COLO668 (cell line): Measurements from ENCODE around the gene DPYSL5.
"Not testable (repeated sequence)": the region's sequence is repeated elsewhere in the genome, so short reads cannot be mapped to it uniquely, and the experiment has no call there.

Source experiments
- DNase-seq: peaks from one replicate; lab custom pipeline; 2025; ENCODE audit not compliant: unreplicated experiment; lab: John Stamatoyannopoulos, UW

DPYSL5 gene, protein sequence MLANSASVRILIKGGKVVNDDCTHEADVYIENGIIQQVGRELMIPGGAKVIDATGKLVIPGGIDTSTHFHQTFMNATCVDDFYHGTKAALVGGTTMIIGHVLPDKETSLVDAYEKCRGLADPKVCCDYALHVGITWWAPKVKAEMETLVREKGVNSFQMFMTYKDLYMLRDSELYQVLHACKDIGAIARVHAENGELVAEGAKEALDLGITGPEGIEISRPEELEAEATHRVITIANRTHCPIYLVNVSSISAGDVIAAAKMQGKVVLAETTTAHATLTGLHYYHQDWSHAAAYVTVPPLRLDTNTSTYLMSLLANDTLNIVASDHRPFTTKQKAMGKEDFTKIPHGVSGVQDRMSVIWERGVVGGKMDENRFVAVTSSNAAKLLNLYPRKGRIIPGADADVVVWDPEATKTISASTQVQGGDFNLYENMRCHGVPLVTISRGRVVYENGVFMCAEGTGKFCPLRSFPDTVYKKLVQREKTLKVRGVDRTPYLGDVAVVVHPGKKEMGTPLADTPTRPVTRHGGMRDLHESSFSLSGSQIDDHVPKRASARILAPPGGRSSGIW

DNA sequence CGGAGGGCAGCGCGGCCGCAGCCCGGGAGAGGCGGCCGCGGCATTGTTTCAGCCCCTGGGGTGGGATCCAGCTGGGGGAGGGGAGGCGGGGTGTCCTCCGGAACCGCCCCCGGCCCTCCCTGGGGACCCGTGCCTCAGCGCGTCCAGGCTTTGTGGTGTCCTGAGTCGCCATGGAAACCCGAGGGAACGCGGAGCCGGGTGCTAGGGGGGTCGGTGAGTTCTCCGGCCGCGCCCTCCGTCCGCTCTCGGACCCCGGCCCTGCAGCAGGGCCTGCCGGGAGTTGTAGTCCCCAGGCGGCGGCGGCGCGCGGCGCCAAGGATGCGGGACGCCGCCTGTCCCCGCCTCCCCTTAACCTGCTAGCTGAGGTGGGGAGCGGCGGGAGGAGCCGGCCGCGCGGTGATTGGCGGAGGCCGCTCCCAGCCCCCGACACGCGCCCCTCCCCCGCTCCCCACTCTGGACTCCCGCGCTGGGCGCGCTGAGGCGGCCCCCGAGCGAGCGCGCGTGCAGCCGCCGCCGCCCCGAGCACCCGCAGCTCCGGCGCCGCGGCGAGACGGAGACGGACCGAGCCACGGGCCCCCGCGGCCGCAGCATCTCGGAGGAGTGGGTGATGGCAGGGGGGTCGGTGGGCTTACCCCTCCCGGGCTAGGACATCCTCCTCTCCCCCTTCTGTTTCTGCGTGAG is at the start of gene DPYSL5:
TSS of gene DPYSL5 (plus strand) at position 478 of the 681 bp plus-strand sequence. CDS start 50,368 bp downstream, outside the sequence.
- DNase-seq = peak; percentile 54

DNA sequence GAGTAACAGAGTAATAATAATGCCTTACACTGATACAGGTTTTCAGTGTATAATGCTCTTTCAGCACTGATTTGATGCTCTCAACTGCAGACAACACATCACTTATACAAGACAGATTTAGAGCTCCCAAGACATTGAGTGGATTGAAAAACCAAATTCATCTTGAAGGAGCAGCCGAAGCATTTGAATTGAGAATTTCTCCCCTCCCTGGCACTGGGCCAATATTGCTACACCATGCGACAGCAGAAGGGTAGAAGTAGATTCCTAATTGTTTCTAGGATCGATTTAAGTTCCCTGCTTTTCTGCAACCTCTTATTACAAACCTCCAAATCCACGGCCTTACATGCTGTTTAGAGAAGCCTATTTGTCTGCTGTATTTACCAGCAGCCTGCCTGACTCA is 46.6 kb upstream of the DPYSL5 start:
- DNase-seq = no peak

DNA sequence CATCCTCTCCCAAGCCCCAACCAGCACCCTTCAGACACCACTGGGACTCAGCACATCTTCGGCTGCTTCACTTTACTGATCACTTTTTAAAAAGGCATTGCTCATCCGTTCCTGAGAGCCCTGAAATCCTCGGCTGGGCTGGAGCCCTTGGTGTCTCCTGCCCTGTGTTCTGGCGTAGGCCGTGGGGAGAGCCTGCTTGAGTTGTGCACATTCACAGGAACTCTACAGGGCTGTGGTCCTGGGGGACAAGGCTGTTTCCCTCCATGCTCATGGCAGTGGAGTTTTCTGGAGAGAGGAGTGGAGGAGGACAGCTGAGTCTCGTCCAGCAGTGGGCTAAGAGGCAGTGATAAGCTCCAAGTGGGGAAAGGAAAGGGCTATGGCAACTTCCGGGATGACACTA is 46.1 kb upstream of the DPYSL5 start:
- no peak for DNase-seq

DNA sequence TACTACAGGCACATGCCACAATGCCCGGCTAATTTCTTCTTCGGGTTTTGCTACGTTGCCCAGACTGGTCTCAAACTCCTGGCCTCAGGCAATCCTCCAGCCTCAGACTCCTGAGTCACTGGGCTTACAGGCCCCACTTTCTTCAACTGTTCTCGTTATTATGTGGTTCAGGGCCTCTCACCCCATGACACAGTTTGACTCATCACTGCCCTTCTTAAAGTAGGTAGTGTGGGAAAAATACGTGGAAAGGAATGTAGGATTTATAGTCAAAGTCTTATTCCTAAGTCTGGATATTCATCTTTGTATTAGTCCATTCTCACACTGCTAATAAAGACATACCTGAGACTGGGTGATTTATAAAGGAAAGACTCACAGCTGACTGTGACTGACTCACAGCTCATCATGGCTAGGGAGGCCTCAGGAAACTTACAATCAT is 42.7 kb upstream of the DPYSL5 start:
- no peak for DNase-seq

DNA sequence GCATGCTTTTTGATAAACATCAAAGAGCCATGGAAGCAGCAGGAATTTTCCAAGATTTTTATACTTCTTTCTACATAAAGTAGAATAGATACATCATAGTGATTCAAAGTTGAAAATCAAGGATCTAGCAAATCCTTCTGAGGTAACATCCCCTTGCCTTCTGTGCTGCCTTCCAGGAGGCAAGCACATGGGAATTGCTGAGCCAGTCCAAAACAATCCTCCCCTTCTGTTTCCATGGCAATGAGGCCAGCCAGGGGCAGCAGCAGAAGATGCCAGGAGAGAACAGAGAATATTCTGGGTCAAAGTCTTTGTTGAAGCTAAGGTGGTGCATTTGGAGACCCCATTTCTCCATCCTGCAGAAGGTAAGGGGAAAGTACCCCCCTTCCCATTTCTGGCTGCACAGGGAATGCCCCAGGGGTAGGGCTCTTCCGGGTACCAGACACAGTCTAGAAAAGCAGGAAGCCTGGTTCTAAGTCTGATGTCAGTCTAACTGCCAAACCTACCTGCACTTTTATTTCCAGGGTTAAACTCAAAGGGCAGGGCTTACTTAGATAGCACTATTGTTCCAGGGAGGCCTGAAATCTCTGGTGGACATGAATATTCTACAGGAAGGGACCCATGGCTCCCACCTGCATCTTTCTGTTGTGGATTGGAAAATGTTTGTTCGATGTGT is 40.0 kb upstream of the DPYSL5 start:
- DNase-seq = no peak

DNA sequence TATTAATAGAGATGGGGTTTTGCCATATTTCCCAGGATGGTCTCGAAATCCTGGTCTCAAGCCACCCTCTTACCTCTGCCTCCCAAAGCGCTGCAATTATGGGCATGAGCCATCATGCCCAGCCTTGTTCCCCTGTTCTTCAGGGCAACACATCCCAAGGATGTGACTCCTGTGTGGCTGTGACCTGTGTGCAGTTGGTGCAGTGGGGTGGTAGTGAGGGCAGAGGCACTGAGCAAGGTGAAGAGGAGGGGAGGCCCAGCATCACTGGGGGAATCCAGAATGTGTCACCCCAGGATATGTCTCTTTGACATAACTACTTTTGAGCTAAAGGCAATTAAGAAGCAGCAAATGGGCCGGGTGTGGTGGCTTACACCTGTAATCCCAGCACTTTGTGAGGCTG is 38.7 kb upstream of the DPYSL5 start:
- no peak for DNase-seq

DNA sequence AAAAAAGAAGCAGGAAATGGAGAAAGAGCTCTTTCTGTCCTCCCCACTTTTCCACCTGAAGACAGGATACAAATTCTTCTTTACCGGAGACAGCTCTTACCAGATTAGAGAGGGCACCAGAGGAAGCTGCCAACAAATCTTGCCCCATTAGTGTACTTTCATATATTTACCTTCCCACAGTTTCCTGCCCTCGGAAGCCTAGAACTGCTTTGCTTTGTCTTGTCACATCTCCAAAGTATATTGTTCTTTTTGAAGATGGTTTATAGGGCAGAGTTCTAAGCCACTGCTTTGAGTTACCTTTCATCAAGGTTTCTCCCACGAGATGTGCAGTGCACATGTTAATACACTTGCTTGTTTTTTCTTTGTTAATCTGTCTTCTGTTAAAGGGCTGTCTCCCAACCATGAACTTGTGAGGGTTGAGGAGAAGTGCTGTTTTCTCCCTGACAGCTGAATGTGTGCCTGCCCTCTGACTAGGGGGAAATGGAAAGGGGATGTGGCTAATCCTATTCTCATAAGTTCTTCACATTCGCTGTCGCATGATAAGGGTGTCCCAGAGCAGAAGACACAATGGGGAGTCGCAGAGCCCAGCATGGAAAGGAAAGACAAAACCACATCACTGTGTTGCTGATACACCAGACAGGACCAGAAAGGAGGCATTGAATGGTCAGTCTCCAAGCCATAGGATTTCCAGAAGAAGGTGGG is 37.9 kb upstream of the DPYSL5 start:
- DNase-seq = no peak

DNA sequence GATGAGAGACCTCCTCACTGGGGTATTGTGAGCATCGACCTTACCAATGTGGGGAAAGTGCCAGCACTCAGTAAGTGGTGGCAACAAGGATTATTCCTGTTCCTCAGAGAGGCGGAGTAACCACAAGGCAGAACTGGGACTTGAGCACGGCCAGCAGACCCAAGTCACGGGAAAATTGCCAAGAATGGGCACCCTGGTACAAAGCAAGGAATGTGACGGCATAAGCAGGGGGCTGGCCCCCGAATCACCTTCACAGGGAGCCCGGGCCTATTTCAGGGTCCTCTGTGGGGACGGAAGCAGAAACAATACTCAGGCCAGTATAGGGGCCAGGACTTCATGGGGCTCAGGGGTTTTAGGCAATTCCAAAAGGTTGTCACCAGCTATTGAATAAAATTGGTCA is 36.7 kb upstream of the DPYSL5 start:
- no peak for DNase-seq

DNA sequence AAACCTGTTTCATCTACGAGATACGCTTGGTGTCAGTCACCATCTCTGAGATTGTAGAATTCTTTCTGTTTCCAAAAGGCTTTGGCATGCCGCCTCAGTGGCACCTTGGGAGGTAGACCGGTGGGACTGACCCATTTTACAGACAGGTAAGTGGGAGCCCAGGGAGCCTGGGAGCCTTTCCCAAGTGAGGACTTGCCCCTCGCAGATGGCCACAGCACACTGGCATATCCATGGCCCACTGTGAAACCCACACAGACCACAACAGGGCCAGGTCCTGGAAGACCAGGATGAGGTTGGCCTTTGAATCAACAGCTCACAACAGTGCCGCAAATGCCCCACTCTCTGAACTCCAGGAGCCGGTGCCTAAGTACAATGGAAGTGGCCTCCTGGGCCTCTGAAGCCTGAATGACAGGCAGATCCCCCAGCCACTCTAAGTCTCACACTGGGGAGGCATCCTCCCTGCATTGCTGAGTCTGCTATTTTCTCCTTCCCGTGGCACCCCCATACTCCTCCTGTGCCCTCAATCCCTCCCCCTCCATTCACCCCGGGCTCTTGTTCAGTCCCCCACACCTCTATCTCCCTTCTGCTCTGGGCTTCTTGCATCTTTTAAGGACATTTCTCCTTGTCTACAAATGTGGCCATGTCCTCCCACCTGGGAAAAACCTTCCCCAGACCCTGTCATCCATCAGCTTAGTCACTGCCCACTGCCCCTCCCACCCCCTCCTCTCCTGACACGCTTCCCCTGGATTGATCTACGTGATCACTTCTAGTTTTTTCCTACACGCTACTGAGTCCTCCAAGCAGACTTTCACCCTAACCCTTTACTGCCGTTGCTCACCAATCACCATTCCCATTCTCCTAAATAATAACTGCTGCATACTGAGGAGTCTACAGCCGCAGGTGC is 35.9 kb upstream of the DPYSL5 start:
- no peak for DNase-seq

DNA sequence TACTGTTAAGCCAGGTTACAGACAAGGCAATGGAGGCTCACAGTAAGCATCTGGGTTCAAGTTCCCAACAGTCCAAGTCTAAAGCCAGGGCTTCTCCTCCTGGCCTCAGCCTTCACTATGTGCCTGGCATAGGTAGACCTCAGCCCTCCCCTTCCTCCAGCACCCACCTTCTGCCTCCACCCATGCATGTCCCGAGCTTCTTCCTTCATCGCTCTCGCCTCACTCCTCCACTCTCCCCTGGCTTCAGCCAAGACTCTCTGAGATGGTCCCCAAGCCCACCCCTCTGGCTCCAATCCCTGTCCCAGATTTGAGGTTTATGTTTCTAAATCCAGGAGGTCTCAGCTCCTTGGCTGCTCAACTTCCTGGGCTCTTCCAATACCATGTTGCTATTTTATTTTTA is 35.2 kb upstream of the DPYSL5 start:
- no peak for DNase-seq

DNA sequence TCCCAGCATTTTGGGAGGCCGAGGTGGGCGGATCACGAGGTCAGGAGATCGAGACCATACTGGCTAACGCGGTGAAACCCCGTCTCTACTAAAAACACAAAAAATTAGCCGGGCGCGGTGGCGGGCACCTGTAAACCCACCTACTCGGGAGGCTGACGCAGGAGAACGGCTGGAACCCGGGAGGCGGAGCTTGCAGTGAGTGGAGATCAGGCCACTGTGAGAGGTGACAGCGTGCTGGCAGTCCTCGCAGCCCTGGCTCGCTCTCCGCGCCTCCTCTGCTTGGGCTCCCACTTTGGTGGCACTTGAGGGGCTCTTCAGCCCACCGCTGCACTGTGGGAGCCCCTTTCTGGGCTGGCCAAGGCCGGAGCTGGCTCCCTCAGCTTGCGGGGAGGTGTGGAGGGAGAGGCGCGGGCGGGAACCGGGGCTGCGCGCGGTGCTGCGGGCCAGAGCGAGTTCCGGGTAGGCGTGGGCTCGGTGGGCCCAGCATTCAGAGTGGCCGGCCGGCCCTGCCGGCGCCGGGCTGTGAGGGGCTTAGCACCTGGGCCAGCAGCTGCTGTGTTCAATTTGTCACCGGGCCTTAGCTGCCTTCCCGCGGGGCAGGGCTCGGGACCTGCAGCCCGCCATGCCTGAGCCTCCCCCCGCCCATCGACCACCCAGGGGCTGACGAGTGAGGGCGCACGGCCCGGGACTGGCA is 33.7 kb upstream of the DPYSL5 start:
- DNase-seq = not testable (repeated sequence)

DNA sequence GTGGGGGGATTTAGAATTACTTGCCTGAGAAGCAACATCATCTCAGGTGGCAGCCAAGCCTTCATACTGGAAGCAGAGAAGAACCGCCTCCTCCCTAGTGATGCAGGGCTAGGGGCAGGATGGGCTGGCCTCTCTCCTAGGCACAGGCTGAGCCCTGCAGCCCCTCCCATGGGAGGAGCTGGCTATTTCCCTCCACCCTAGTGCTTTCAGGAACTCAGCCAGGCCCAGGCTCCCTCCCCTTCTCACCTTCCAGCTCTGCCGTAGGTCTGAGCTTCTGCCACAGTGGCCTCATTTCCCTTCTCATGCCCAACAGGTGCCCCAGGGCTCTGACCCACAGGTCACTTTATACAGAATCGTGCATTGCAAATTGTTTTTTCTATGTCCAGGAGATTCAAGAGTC is 31.0 kb upstream of the DPYSL5 start:
- DNase-seq = no peak

DNA sequence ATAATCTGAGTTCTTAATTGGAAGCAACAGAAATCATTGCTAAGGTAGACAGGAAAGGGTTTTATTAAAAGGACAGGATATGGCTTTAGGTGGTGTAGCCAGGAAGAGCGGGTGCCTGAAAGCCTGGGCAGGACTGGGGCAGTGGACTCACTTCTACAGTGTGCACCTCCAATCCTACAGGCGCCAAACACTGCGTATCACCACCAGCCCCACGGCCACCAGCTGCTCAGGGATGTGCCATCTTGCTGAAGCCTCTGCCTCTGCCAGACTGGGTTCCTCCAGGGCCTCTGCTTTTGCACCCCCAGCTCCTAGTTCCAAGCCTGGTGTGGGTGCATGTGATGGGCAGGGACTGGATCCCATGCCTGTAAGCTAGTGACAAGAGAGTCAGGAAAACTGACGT is 29.7 kb upstream of the DPYSL5 start:
- no peak for DNase-seq

DNA sequence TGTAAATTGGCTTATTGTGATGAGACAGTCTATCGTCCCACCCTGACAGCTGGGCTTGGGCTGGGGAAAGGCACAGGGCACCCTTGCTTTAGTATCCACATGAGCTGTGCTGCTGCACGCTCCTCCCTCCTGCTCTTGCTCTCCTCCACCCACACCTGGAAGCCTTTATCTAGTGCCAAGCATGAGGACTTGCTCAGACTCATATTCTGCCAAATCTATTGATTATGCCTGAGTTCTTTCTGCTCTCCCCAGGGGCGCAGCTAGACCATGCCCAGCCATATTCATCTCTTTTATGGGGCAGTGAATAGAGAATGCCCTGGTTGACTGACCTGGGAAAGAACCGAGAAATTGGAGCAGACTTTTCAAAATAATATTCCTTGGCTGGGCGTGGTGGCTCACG is 29.0 kb upstream of the DPYSL5 start:
- no peak for DNase-seq

DNA sequence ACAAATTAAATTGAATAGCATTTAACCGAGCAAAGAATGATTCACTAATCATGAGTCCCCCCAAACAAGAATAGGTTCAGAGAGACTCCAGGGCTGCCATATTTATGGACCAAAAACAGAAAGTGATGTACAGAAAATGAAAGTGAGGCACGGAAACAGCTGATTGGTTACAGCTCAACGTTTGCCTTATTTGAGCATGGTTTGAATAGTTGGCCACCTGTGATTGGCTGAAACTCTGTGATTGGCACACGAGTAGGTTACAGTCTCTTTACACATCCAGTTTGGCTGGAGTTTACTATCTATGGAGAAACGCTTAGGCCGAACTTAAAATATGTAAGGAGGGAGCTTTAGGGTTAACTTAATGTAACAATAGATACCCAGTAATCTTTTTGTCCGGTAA is 27.0 kb upstream of the DPYSL5 start:
- no peak for DNase-seq

DNA sequence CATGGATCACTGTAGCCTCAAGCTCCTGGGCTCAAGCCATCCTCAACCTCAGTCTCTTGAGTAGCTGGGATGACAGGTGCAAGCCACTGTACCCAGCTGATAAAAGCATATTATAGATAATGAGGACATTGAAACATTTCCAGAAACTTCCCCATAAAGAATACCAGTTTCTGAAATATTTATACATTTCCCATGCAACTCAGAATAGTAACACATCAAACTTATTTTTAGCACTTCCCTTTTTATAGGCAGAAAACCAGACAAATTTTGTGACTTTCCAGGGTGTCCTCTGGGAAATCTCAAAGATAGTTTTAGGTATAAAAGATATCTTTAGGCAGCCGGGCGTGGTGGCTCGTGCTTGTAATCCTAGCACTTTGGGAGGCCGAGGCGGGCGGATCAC is 25.1 kb upstream of the DPYSL5 start:
- DNase-seq = no peak

DNA sequence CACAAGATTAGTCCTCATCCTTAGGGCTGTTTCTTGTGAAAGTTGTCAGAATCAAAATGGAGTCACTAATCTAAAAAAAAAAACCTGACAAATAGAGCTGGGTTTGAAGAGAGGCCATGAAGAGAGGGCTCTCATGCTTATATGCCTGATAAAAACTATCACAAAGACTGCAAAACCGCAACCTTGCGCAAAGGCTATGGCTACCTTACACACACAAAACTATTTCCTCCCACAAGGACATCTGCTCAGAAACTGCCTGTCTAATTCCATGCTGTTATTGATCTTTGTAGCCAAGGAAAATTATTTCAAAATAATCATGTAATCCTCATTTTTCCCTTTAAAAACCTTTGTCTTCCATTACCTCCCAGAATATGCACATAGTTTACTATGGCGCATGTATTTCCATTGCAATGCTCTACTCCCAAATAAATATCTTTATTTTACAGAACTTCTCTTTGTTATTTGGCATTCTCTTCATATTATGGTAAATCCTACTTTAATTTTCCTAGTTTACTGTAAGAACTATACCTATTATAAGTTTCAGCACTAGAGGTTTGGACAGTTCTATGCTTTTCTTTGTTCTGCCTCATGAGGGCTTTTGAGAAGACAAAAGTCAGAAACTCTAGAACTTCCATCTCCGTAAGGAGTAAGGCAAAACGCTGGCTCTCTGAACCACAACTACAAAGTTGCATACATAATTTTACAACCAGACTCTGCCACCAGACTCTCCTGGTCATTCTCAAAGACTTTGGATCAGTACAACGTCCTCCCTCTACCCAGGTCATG is 9.6 kb upstream of the DPYSL5 start:
- no peak for DNase-seq

DNA sequence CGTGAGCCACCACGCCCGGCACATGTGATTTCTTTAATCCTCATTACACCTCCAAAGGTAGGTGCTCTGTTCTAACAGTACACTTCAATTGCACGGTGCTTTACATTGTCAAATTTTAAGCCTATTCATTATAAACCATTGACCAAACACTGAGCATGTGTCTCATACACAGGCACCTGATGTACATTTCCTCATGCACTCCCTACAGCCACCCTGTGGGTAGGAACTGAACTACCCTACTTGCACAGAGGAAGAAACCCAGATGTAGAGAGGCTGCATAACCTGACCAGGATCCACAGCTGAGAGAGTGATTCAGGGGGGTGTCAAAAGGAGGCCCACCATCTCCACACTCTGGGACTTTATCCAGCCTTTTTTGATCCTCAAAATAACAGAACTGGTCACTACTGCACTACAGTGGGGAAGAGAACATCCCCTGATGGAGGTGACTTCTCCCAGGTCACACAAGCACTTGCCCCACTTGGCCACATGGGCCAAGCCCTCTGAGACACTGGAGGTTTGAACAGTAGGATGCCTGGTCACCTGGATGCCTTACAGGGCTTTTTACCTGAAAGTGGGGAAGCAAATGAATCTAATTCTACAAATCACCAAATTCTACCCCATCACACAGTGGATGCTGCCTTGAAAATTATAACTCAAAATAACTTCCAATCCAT is 6.9 kb upstream of the DPYSL5 start:
- DNase-seq = no peak
